HG02870 (cell line): ENCODE results near the gene LIN28B.
"Not testable (repeated sequence)": the region's sequence is repeated elsewhere in the genome, so short reads cannot be mapped to it uniquely, and the experiment has no call there.

Experiments
- ATAC-seq: cut with Tn5 transposase; IDR thresholded peaks from one replicate; pipeline ENCODE4 v1.9.1; 2021; ENCODE audit warnings: mild to moderate bottlenecking, moderate library complexity; ENCODE audit not compliant: unreplicated experiment

The LIN28B gene

DNA sequence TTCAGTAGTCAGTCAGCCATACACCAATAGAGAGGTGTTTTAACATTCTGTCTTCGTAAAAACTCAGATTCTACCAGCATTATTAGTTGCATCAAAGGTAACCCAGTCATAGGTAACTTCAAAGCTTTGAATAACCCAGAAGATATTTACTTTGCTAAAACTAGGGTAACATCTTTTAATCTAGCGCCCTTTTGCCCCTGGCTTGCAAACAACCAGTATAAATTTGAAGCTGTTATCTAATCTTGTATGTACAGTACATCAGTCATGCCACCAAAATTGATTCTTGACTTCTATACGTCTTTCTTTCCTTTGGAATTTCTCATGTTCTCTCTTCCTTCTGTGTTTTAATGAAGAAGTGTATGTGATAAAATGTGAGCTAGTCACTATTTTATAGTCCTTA is 109.3 kb downstream of the LIN28B start:
- no peak for ATAC-seq

GRCh38 chr6:105066836-105067235 is 109.9 kb downstream of the LIN28B start:
- no peak for ATAC-seq

DNA sequence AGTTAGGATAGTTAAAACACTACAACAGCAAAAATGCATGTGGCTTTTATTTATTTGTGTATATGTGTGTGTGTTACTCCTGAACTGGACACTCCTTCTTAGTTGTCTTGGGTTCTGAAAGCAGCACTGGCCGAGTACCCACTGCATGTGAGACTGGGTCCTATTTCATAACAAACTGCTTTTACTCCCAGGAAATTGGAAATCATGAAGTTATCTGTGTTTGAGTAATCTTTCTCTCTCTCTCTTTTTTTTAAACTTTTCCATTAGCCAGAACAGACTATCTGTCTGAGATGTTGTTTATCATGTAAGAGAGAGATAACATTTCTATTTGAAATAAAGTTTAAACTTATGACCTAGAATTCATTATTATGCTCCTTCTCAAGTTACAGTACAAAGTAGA is 110.4 kb downstream of the LIN28B start:
- ATAC-seq, result no peak

DNA sequence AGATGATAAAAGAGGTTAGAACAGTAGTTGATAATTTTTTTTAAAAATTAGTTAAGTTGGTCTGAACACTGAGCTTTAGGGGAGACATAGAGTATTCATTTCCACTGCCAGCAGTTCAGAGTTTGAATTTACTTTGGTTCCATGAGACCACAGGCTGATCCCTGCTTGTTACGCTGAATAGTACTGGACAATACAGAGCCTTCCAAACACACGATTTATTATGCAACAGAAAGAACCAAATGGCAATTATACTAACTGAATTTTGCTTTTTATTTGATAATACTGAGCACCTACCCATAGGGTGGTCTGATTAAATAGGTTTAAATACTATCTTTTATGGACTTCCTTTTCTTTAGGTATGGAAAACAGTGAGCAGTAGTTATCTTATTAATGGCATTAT is 111.5 kb downstream of the LIN28B start:
- no peak for ATAC-seq

GRCh38 chr6:105069821-105070445 is 113.0 kb downstream of the LIN28B start:
- ATAC-seq, result no peak

DNA sequence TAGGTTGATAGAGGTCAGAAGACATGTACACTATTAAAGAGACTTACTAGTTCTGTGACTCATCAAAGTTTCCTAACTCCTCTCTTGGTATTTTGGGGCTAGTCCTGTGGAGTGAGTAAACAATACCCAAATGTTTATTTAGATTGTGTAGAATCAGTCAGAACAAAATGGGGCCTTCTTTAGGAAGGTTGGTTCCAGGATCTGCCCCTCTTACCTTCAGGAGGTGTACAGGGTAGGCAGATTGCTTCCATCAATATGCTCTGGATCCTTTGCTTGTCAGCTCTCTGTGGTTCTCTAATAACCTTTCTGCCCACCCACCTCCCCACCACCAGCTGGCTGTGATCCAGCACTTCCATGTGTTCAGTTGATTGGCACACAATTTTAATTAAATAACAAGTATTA is 115.9 kb downstream of the LIN28B start:
- ATAC-seq, result no peak

DNA sequence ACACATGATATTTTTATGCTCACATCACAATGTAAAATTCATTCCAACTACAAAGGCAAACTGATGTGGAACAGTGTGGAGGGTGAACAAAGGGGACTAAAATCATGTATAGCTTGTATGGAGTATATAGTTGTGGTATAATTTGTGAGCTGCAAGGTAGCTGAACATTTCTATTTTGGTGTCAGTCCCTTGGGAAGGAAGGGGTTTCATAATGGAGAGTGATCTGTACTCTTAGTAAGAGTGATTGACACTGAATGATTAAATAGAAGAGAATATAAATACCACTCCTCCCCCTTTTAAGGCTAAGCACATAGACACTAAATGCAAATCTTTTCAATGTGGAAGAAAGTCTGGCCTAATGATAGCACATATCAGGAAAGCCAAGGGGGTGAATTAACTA is 118.3 kb downstream of the LIN28B start:
- no peak for ATAC-seq

DNA sequence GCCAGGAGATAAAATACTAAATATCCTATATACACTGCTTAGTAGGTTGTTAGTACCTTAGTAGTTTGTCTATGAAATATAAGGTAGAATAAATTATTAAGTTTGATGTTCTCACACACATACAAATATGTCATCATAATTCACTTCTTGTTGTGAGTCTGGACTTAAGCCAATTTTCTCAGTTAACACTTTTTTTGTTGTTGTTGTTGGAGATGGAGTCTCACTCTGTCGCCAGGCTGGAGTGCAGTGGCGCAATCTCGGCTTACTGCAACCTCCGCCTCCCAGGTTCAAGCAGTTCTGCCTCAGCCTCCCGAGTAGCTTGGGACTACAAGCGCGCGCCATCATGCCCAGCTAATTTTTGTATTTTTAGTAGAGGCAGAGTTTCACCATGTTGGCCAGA is 119.5 kb downstream of the LIN28B start:
- ATAC-seq, result not testable (repeated sequence)

- ATAC-seq, result no peak
These were observed 120.9 kb downstream of the LIN28B start for GRCh38 chr6:105077596-105078385.

DNA sequence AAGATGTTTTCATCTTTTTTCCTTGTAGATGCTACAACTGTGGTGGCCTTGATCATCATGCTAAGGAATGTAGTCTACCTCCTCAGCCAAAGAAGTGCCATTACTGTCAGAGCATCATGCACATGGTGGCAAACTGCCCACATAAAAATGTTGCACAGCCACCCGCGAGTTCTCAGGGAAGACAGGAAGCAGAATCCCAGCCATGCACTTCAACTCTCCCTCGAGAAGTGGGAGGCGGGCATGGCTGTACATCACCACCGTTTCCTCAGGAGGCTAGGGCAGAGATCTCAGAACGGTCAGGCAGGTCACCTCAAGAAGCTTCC is 121.4 kb downstream of the LIN28B start:
- ATAC-seq, result no peak

- ATAC-seq, result no peak
These were observed 123.4 kb downstream of the LIN28B start for GRCh38 chr6:105080279-105080678.

GRCh38 chr6:105081662-105082061 is 124.8 kb downstream of the LIN28B start:
- ATAC-seq, result not testable (repeated sequence)

DNA sequence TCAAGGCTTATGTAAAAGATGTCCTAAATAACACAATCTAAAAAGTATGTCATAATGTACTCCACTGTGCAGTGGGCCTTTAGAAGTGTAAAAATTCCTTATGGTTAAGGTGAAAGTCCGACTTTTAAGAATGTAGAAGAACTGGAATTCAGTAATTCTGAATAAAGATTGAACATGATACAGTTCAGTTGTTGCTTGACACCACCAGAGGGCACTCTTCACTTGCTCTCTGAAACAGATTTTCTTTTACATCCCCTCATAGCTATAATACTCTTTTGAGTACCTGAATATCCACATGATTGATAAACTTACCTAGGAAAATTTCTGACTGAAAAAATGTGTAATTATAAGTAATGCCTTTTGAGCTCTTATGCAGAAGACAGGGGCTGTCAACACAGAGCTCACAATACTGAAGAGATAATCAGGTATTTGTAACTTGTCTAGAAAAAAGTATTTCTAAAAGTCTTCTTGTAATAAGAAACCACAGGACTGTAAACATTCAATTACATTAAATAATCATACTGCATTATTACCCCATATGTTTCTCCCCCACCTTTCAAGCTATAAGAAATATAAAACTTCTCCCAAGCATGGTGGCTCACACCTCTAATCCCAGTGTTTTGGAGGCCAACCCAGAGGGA is 130.8 kb downstream of the LIN28B start:
- peak; percentile 58 for ATAC-seq

GRCh38 chr6:105091140-105091829 is 134.4 kb downstream of the LIN28B start:
- no peak for ATAC-seq

GRCh38 chr6:105094133-105094640 is 137.3 kb downstream of the LIN28B start:
- ATAC-seq, result no peak

GRCh38 chr6:105095139-105095538 is 138.2 kb downstream of the LIN28B start:
- no peak for ATAC-seq

DNA sequence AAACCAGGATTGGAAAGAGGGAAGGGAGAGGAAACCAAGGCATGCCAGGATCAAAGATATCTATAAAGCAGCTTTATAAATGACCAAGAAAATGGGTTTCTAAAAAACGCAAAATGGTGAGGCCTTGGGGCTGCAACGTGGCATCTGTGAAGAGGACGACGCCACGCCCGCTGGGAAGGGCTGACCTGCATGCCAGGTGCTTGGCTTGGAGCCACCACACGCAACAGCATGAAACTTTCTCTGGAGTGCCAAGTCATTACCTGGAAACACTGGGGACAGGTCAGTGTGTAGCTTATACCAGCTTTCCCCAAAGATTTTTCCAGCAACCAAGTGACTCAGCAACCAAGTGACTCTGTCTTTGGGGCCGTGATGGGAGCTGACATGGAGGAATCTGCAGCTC is 140.4 kb downstream of the LIN28B start:
- no peak for ATAC-seq

DNA sequence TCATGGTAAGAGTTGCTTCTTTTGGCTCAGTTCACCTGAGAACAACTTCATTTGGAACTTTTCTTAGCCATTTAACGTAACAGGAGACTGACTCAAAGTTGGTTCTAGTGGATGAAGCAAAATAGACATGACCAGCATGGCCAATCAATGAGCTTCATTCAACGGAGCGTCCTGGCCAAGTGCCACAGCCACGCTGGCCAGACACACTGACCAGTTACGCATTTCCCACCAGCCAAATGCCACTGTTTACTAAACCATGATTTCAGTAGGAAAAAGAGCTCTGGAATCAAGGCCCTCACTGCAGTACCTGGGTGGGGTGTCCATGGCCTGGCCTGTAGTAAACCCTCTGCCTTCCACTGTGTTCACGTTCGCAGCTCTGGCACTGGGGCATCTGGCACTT is 142.5 kb downstream of the LIN28B start:
- ATAC-seq, result no peak

GRCh38 chr6:105102186-105102585 is 145.3 kb downstream of the LIN28B start:
- no peak for ATAC-seq

- no peak for ATAC-seq
These were observed 148.2 kb downstream of the LIN28B start for GRCh38 chr6:105105094-105105493.

DNA sequence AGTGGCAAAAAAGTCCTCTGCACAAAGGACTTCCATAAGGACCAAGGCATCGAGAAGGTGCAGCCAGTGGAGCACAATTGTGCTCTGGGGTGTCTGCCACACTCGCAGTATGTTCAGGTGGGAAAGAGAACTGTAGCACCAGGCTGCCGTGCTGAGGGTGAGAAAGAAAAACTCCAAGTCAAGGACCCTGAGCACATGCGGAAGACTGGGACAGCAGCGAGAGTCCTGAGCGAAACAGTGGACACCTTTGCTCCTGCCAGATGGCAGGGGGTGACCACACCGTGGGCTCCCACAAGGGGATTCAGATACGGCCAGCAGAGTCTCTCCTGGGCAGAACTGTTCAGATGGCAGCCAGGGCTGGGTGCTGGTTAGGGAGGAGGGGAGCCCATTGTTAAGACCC is 149.4 kb downstream of the LIN28B start:
- ATAC-seq, result no peak
